ENCODE data around the gene ANKRD11.

ANKRD11 gene

DNA sequence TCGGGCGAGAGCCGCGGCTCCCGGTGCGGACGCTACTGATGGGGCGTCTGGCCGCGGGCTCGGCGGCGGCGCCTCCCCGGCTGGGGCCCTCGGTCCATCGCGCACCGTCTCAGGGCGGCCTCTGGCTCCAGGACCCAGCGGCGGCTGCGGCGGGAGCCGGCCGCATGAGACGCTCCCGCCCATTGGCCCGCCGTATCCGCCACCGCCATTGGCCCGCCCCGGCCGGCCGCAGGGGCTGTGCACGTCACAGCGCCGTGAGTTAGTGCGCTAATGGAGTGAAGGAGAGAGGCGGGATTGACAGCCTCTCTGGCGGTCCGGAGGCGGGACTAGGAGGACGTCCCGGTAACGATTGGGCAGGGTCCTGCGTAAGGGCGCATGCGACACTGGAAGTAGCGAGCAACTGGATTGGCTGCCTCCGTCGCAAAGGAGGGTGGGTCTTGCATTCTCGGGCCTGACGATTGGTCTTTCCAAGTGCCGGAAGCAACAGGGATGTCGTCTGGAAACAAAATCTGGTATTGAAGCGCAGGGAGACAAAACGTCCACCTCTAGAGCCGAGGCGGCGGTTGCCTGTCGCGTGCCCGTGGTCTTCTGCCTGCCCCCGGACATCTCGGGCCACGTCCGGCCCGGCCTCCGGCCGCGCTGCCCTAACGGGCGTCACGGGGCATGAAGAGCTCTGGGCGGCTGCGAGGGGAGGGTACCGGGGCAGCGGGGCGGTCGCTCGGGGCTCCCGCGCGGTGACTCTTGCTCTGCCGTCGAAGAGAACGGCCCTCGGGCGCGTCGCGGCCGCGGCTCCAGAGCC, at the start of gene ANKRD11:
ANKRD11 (minus strand) TSS at position 123 of the 799 bp plus-strand sequence. CDS start 173,542 bp downstream, outside the sequence.
- DNase-seq: peak; percentile 99

DNA sequence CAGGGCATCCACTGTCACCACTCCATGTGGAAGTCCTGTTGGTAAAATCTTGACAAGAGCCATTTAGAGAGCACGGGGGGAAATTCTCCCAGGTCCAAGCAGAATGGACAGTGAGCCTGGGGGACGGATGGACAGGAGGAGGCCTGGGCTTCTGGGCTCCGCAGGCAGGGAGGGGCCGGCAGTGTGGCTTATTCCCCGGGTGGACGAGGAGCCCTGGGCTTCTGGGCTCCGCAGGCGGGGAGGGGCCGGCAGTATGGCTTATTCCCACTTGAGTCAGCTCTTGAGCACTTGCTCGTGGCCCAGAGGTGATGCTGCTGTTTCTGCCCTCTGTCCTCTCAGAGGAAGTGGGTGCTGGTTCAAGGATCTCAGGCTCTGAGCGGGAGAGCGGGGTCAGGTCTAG, 47.9 kb upstream of the ANKRD11 start:
- no peak for DNase-seq

DNA sequence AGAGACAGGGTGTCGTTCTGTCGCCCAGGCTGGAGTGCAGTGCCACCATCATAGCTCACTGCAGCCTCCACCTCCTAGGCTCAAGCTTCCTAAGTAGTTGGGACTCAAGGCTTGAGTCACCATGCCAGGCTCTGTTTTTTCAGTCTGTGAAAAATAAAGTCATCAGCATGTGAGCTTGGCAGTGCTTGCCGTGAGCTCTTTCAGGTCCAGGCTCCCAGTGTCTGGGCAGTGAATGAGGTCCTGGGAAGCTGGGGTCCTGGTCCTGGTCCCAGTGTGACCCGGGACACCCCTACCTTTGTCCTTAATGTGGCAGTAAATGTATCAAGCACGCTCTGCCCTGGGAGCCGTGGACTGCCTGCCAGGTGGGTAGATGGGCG, 47.2 kb upstream of the ANKRD11 start:
- no peak for DNase-seq

DNA sequence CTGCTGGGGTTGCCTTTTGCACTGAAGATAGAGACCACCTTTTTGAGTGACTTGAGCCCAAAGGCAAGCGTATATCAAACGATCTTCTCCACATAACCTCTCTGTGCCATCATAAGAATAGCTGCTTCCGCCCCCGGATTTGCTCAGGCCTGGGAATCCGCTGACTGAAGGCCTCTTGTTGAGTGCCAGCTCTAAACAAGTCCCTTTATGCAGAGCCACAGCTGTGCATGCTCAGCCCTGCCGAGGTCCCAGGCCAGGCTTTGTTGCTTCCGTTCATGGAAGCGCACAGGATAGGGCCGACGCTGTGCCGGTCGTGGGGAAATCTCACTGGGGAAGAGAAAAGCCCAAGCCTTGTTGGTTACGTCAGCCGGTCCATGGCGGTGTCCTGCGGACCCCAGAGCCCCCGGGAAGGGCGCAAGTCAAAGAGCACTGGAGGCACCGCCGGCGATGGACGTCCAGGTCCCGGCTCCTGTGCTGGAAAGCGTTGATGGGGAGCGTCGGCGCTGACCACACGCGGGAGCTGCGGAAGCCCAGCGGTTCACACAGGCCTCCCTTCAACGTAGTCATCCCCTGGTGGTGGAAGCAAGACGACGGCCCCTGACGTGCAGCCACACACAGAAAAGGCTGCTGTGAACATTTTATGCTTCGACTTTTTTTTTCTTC, 46.7 kb upstream of the ANKRD11 start:
- no peak for DNase-seq

DNA sequence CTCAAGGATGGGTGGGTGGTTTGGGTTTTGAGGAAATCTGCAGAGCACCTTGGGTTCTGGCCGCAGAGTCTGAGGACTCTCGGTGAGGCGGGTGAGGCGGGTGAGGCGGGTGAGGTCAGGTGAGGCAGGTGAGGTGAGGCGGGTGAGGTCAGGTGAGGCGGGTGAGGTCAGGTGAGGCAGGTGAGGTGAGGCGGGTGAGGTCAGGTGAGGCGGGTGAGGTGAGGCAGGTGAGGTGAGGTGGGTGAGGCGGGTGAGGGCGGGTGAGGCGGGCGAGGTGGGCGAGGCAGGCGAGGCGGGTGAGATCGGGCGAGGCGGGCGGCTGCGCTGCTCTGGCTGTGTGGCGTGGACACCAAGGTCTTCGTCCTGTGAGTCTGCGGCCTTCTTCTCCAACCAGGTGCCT, 46.0 kb upstream of the ANKRD11 start:
- no peak for DNase-seq

DNA sequence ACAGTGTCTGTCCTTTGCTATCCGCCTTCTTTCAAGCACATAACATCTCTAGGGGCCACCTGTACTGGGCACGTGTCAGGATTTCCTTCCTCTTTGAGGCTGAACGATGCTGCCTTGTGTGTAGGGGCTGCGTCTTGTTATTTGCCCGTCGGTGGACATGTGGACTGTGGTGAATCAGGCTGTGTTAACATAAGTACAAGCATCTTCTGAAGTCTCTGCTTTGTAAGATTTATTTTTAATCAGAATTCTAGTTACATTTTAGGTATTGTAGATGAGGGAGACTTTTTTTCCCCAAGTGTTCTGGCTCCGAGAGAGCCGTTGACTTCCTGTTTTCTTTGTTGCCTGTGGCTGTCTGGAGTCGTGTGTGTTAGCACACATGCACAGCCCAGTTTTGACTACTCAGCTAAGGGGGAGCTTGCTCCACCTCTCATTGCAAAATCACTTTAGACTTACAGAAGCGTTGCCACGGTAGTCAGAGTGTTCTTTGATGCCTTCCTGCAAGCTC, 43.9 kb upstream of the ANKRD11 start:
- no peak for DNase-seq

DNA sequence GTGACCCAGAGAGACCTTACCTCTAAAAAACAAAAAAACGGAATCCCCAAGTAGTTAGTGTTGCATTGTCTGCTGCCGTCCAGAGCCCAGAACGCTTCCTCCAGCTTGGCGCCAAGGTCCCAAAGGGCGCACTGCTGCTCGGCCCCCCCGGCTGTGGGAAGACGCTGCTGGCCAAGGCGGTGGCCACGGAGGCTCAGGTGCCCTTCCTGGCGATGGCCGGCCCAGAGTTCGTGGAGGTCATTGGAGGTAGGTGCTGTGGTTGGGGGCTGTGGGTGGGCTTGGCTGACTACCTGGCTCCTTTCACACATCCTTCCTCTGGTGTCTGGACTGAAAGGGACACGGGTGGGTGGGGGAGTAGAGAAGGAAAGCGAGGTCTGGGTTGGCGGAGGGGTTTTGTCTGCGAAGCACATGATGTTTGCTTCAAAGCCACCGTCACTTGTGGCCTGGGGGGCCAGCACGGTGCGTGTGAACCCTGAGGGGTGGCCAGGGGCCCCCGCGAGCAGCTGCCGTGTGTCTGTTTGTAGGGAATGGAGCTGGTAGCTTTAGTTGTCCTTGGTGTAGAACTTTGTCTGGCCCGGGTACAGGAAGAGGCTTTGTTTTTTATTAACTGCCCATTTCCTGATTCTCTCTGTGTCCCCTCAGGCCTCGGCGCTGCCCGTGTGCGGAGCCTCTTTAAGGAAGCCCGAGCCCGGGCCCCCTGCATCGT, 41.6 kb upstream of the ANKRD11 start:
- DNase-seq: no peak

DNA sequence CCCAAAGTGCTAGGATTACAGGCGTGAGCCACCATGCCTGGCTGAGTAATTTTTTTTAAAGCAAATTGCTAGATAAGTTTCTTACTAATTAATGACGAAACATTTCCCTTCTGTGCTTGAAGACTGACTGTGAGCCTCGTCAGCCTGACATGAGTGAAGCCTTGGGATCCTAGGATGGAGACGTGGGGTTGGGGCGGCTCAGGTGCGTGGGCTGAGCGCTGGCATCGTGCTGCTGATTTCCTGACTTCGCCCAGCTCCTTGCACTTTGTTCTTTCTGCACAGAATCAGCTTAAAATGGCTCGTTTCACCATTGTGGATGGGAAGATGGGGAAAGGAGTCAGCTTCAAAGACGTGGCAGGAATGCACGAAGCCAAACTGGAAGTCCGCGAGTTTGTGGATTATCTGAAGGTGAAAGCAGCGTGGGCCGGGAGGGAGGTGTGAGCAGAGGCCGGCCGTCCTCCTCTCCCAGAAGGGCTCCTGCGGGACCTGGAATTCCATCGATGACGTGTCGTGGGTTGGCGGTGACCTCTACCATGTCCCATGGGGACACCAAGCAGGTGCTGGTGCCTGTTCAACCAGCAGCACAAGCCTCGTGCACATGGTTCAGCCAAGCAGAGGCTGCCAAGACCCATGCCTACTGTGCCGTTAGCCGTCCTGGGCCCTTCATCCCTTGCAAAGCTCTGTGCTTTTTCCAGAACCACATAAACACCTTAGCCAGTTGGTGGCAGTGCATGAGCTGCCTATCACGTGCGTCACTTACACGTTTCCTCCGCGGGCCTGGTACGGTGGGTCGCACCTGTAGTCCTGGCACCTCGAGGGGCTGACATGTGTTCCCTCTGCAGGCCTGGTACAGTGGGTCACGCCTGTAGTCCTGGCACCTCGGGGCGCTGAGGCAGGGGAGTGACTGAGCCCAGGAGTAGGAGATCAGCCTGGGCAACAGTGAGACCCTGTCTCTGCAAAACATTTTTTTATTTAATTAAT, 40.3 kb upstream of the ANKRD11 start:
- no peak for DNase-seq

DNA sequence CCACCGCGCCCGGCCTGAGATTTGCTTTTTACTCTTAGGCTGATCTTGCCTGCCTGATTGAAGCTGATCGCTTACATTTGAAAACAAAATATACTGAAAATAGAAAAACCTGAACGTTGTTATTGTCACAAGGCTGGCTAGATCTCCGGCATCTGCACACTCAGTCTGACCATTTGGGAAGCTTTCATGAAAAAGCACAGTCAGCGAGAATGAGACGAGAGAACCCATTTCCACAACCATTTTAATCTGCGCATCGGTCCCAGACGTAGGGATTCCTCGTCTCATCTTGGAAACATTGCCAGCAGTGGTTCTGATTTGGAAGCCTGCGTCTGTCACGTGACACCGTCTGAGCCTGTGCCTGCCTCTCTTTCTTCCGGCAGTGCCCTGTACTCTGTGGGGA, 38.7 kb upstream of the ANKRD11 start:
- DNase-seq: no peak

DNA sequence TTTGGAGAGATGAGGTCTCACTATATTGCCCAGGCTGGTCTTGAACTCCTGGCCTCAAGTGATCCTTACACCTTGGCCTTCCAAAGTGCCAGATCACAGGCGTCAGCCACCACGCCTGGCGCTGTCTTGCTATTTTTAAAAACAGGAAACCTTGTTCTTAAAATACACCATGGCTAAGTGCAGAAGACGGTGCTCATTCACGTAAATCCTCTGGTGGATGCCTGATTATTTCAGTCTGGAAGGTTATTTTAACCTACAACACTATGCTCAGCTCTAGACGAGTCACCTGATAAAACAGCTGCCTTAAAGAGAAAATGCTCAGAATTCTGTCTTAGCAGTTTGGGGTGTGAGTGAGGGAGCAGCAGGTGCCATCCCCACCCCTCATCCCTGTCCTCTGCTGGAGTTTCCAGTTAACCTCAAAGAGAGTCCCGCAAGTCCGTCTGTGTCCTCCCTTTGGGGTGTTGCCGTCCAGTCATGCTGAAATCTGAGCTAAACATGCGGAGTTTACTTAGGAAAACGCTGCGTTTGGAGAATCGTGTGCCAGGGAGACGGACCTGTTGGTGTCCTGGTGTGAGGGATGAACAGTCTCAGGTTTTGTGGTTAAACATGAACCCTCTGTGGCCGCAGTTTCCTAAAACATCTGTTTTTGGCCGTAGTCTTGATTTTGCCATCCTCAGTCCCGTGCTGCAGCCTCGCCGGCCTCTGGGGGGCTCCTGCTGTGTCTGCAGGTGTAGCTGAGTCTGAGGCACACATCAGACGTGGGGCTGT, 35.0 kb upstream of the ANKRD11 start:
- no peak for DNase-seq

DNA sequence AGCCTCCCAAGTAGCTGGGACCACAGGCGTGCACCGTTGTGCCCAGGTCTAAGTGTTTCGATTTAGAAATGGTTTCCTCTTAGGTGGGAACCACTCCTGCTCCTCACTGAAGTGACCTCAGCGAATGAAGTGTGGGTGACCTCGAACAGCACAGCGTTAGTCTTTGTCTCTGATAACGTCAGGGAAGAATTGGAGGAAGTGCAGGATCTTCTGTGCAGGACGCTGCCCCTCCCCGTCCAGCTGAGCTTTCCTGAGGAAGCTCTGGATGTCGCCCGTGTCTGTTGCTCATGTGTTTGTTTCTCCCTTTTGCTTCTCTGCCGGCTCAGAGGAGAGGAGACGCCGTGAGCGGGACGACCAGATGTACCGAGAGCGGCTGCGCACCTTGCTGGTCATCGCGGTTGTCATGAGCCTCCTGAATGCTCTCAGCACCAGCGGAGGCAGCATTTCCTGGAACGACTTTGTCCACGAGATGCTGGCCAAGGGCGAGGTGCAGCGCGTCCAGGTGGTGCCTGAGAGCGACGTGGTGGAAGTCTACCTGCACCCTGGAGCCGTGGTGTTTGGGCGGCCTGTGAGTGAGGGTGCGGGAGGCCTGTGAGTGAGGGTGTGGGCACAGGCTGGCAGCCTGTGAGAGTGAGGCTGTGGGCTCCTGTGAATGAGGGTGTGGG, 33.5 kb upstream of the ANKRD11 start:
- no peak for DNase-seq

DNA sequence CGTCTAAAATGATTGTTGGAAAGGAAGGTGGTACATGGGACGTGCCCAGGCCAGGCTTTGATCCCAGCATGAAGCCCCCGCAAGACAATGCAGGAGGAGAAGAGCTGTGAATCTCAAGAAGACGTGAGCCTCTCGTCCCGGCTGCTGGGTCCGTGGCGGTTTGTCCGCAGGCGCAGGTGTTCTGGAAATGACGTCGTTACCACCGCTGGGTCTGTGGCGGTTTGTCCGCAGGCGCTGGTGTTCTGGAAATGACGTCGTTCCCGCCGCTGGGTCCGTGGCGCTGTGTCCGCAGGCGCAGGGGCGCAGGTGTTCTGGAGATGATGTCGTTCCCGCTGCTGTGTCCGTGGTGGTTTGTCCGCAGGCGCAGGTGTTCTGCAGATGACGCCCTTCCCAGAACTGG, 31.9 kb upstream of the ANKRD11 start:
- no peak for DNase-seq

DNA sequence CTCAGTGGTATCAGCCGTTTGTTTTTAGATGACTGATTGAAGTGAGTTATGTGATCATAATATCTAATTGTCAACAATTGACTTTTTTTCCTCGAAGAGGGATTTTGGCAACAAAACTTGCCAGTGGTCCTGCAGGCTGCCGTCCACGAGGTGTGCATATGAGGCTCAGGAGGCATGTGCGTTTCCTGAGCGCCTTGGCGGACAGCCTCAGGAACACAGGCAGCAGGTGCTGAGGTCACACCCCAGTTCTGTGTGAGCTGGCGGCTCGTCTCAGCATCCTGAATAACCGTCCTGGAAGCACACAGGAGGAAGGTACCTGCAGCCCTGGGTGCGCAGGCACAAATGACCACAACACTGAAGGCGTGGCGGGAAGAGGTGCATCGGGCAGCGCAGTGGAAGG, 29.5 kb upstream of the ANKRD11 start:
- no peak for DNase-seq

DNA sequence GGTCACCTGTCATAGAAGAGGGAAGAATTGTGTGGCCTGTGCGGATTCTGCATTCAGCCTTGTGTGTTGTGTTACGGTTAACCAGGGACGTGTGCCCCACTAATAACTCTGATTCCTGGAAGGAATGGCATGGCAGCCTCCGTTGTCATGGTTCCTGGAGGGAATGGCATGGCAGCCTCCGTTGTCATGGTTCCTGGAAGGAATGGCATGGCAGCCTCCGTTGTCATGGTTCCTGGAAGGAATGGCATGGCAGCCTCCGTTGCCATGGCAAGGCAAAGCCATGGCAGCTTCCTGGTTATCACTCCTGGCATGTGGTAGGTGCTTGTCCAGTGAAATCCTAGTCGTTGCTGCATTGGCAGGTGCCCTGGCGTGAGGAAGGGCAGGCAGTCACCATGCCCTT, 26.8 kb upstream of the ANKRD11 start:
- DNase-seq: no peak

DNA sequence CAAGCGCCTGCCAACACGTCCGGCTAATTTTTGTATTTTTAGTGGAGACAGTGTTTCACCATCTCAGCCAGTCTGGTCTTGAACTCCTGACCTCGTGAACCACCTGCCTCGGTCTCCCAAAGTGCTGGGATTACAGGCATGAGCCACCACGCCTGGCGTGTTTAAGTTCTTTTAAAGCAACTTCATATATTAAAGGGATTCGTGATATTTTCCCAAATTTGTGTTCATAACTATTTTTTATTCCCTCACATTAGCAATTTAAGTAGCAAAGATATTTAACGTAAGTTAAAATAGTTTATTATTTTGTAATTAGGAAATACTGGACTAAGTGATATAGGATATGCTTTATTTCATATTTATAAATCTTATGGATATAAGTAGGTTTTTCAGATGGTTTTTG, 22.1 kb upstream of the ANKRD11 start:
- no peak for DNase-seq

DNA sequence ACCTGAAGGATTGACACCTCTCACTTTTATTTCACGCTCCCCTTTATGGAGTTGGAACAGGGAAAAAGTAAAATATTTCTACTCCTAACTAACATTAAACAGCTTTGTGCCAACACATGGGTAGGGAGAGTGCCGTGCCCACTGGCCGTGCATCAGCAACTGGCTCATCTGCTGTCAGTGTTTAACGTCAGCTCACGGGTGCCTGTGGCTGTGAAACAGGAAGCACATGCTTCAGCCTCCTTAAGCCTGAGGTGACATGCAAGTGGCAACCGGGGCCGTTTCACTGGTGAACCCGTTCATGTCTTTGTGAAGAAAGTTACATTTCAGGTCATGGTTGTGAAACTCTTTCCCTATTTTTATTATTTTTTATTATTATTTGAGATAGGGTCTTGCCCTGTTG, 21.0 kb upstream of the ANKRD11 start:
- DNase-seq: no peak

DNA sequence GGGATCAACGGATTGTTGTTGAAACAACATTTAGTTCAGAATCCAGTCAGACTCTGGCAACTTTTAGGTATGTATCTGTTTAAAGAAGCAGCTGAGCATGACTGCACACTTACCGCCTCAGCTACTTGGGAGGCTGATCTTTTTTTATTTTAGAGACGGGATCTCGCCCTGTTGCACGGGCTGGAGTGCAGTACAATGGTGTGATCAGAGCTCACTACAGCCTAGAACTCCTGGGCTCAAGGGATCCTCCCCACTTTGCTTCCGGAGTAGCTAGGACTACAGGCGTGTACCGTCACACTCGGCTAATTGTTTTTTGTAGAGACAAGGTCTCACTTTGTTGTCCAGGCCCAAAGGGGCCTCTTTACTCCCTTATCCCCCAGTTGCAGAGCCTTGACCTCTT, 20.2 kb upstream of the ANKRD11 start:
- DNase-seq: no peak

DNA sequence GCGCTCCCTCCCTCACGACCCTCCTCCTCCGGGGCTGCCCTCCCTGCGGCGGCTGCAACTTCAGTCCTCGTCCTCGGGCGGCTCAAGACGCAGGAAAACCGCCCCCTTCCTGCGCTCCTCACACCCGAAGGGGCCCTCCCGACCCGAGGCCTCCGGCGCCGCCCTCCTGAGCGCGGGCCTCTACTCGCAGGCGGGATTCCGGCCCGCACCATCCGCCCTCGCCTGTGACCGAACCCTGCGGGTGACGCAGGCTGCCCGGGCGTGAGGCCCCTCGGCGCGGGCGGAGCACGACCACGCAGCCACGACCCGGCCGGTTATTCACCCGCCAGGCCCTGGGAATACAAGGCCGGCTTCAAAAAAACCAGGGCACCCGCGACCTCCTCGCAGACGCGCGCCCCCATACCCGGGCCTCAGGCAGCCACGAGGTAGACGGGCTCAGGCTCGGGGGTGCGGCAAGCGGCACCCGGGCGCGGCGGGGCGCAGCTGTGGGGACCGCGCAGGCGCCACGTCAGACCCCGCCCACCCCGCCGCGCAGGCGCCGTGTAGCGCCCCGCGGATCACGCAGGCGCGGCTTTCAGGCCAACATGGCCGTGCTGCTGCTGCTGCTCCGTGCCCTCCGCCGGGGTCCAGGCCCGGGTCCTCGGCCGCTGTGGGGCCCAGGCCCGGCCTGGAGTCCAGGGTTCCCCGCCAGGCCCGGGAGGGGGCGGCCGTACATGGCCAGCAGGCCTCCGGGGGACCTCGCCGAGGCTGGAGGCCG, 17.7 kb upstream of the ANKRD11 start, which contains the start of gene SPG7:
SPG7 (plus strand) TSS at position 570 of the 757 bp plus-strand sequence; CDS start at position 585, 15 bp downstream.
- DNase-seq: peak; percentile 96

DNA sequence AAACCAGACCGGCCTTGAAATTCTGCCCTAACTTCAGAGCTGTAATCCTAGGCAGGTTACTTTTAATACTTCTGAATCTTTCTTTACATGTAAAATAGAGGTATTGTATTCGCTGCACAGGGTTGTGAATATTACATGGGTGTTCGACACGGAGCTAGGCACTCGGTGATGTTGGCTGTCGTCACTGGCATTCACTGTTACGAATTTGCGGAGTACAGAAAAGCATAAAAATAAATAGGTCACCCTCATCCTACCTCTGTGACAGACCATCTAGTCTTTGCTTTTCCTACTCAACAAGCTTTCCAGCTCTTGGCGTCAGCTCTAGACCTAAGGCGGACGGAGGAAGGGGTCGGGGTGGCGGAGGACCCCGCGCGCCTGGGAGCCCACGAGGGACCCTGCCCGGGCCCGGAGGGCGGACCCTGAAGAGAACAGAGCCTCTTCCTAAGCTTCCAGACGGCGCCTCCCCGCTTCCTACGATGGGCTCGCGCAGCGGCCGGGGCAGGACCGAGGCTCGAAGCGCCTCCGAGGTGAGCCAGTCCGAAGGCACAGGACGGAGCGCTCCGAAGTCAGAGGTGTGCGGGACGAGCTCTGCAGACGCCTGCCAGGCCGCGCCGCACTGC, 17.0 kb upstream of the ANKRD11 start:
- no peak for DNase-seq

DNA sequence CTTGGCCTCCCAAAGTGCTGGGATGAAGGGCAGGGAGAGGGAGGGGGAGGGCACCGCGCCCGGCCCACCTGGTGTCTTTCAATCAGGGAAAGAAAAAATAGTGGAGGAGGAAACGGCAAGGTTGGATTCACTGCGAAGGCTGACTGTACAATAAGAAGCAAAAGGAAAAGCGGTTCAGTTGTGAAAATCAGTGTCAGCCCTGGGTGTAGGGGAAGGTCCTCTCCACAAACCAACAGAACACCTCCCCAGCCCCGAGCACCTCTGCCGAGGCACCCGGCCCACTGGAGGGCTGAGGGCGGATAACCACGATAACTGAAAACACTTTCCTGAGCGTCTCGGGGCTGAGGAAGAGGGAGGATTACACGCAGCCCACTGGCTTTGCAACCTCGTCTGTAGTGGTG, 16.4 kb upstream of the ANKRD11 start:
- DNase-seq: peak; percentile 69
